ENCODE measurements around the gene MYO1H. TPM values are rescaled to one million over a fixed set of nuclear protein-coding genes. Genes with fewer than 3 reads are reported as not detected.

MYO1H gene
- total RNA-seq, 1 experiment from 2014 or later, result 0.26 TPM

DNA sequence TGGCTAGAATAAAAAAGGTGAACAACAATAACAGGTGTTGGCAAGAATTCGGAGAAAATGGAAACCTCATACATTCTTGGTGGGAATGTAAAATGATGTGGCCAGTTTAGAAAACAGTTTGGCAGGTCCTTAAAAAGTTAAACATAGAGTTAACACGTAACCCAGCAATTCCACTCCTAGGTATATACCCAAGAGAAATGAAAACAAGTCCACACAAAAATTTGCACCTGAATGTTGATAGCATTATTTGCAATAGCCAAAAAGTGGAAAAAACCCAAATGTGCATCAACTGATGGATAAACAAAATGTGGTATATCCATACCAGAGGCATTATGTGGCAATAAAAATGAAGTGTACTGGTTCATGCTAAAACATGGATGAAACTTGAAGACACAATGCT, 2.3 kb upstream of the MYO1H start:
- no peaks in the 10 kb centered on the region for H3K79me2 ChIP-seq (ENCODE audit: insufficient read depth, low read length)
- no peak overlapping the region for H3K27ac Mint-ChIP-seq
- no peaks in the 10 kb centered on the region for H3K27me3 ChIP-seq (ENCODE audit: insufficient read depth, low read length)
- no peak overlapping the region for H3K9ac ChIP-seq (ENCODE audit: extremely low read depth, insufficient read length, low read length)
- H3K14ac ChIP-seq (ENCODE audit: insufficient read depth, low read length), result no peak overlapping the region
- H4K5ac ChIP-seq (ENCODE audit: insufficient read length, low read depth, low read length), result no peak overlapping the region
- H3T11ph ChIP-seq (ENCODE audit: low read length), result no peak overlapping the region
- H3K23ac ChIP-seq (ENCODE audit: insufficient read length, low read depth, low read length), result no peak overlapping the region
- H3K4me1 Mint-ChIP-seq, result no peaks in the 10 kb centered on the region
- no peaks in the 10 kb centered on the region for H3K36me3 Mint-ChIP-seq (ENCODE audit: insufficient read depth in 1 of 3, low read depth in 3 of 3)
- H2AK5ac ChIP-seq (ENCODE audit: insufficient read length, low read length), result no peak overlapping the region
- H3K4me2 ChIP-seq (ENCODE audit: insufficient read depth, insufficient read length, low read length), result no peak overlapping the region
- no peak overlapping the region for H2BK20ac ChIP-seq (ENCODE audit: low read depth, low read length, poor library complexity, severe bottlenecking)
- H3K4me1 ChIP-seq (ENCODE audit: insufficient read depth, low read length), result no peaks in the 10 kb centered on the region
- H3K79me1 ChIP-seq (ENCODE audit: insufficient read depth, low read depth, low read length, poor library complexity, severe bottlenecking), result no peaks in the 10 kb centered on the region
- H4K91ac ChIP-seq (ENCODE audit: insufficient read length, low read depth, low read length), result no peak overlapping the region
- DNase-seq, result no peak
- no peaks in the 10 kb centered on the region for H3K23me2 ChIP-seq (ENCODE audit: insufficient read length, low read depth, low read length, poor library complexity, severe bottlenecking)
- no peak overlapping the region for H2BK12ac ChIP-seq (ENCODE audit: insufficient read length, low read depth, low read length)
- no peak overlapping the region for H3K56ac ChIP-seq (ENCODE audit: insufficient read length, low read depth, low read length)
- no CpG with 5 or more reads among the region's 2 CpGs for WGBS (ENCODE audit: extremely low coverage, insufficient read length, low lambda C conversion rate)
- H3K18ac ChIP-seq (ENCODE audit: insufficient read length, low read depth, low read length), result no peak overlapping the region
- no peak overlapping the region for H2AFZ ChIP-seq (ENCODE audit: low read length)
- H3K9me3 ChIP-seq (ENCODE audit: control insufficient read depth, low read depth, low read length), result no peaks in the 10 kb centered on the region
- TF ChIP-seq, protein P1, sequence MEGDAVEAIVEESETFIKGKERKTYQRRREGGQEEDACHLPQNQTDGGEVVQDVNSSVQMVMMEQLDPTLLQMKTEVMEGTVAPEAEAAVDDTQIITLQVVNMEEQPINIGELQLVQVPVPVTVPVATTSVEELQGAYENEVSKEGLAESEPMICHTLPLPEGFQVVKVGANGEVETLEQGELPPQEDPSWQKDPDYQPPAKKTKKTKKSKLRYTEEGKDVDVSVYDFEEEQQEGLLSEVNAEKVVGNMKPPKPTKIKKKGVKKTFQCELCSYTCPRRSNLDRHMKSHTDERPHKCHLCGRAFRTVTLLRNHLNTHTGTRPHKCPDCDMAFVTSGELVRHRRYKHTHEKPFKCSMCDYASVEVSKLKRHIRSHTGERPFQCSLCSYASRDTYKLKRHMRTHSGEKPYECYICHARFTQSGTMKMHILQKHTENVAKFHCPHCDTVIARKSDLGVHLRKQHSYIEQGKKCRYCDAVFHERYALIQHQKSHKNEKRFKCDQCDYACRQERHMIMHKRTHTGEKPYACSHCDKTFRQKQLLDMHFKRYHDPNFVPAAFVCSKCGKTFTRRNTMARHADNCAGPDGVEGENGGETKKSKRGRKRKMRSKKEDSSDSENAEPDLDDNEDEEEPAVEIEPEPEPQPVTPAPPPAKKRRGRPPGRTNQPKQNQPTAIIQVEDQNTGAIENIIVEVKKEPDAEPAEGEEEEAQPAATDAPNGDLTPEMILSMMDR (conservative IDR thresholded peaks at IDR 0.05), result no peak
- H2BK15ac ChIP-seq (ENCODE audit: low read depth, low read length), result no peak overlapping the region
- H3K27me3 Mint-ChIP-seq (ENCODE audit: low read depth), result peaks cover 2% of the 10 kb centered on the region
- H2BK120ac ChIP-seq (ENCODE audit: low read depth, low read length, poor library complexity, severe bottlenecking), result no peak overlapping the region
- H2BK5ac ChIP-seq (ENCODE audit: insufficient read length, low read length), result no peak overlapping the region
- H3K4ac ChIP-seq (ENCODE audit: low read depth, low read length), result no peak overlapping the region
- H4K20me1 ChIP-seq (ENCODE audit: control insufficient read depth, insufficient read depth, insufficient read length), result no peaks in the 10 kb centered on the region
- no peak overlapping the region for H3K4me3 Mint-ChIP-seq
- H4K8ac ChIP-seq (replicated peaks; ENCODE audit: insufficient read length, low read depth, low read length), result no peak overlapping the region
- peaks cover 0 to 4% of the 10 kb centered on the region in 2 experiments; a peak in 2 of 5 replicates for H3K9me3 Mint-ChIP-seq
- no peak overlapping the region for H3K27ac ChIP-seq (ENCODE audit: insufficient read length, low read depth, low read length)

Data from H9 (cell line).